Measurements from ENCODE around the gene SOD1. TPM values are rescaled to one million over a fixed set of nuclear protein-coding genes. Genes with fewer than 3 reads are reported as not detected.
"Not testable (repeated sequence)": the region's sequence is repeated elsewhere in the genome, so short reads cannot be mapped to it uniquely, and the experiment has no call there.

The SOD1 gene
- total and polyA plus RNA-seq, 7 experiments from 2014 or later: 110 to 777 (median 192) TPM

- CTCF ChIA-PET; H3K36me3 Mint-ChIP-seq; POLR2A ChIA-PET; H3K9me3 ChIP-seq (ENCODE audit: control insufficient read depth in 2 of 3, low read length in 3 of 3); H3K36me3 ChIP-seq (ENCODE audit: control insufficient read depth in 2 of 3, insufficient read depth in 3 of 3, low read length in 3 of 3); H3K27me3 Mint-ChIP-seq; H3K4me3 ChIP-seq (ENCODE audit: low read length); intact Hi-C loops (cut with micrococcal nuclease); DNase-seq; H3K27ac Mint-ChIP-seq; H3K27me3 ChIP-seq (ENCODE audit: control insufficient read depth in 2 of 2, insufficient read depth in 2 of 2, low read length in 2 of 2); ATAC-seq; H3K4me1 ChIP-seq (ENCODE audit: control insufficient read depth in 2 of 2, insufficient read depth in 2 of 2, low read length in 2 of 2); H3K4me3 Mint-ChIP-seq; H3K27ac ChIP-seq (ENCODE audit: low read depth, low read length); H3K9me3 Mint-ChIP-seq: not testable (repeated sequence)
- peaks cover 4 to 20% (median 19%) of the 10 kb centered on the region in 7 donors for H3K4me1 Mint-ChIP-seq
These were observed 8.0 kb upstream of the SOD1 start for GRCh38 chr21:31651491-31651890.

GRCh38 chr21:31654340-31654739 is 5.2 kb upstream of the SOD1 start:
- intact Hi-C loops (cut with micrococcal nuclease): no loop called here
- Mint-ChIP-seq H3K27ac (peak overlapping the region in 7 of 9 donors; percentile 87 to 97 (median 94)), H3K9me3 (peaks cover 0 to 7% (median 0%) of the 10 kb centered on the region in 11 donors), H3K36me3 (peaks cover 0 to 5% (median 0%) of the 10 kb centered on the region in 5 donors), H3K4me1 (peaks cover 11 to 32% (median 30%) of the 10 kb centered on the region in 7 donors), H3K27me3 (no peaks in the 10 kb centered on the region), H3K4me3 (peak overlapping the region in 7 of 10 donors; percentile 83 to 93 (median 91))
- no peak for DNase-seq
- H3K27me3 ChIP-seq (ENCODE audit: control insufficient read depth in 2 of 2, insufficient read depth in 2 of 2, low read length in 2 of 2): no peaks in the 10 kb centered on the region
- no peaks in the 10 kb centered on the region for H3K36me3 ChIP-seq (ENCODE audit: control insufficient read depth in 2 of 3, insufficient read depth in 3 of 3, low read length in 3 of 3)
- no peak for ATAC-seq
- peaks cover 5 to 14% of the 10 kb centered on the region in 2 donors for H3K4me1 ChIP-seq (ENCODE audit: control insufficient read depth in 2 of 2, insufficient read depth in 2 of 2, low read length in 2 of 2)
- ChIA-PET POLR2A (interaction anchor here (1.1 kb wide), 1 partner anchor 485 kb away, joined by 3 read pairs; no protein-coding TSS in a partner anchor), CTCF (interaction anchor here (1.2 kb wide), 1 partner anchor 74 kb away, joined by 3 read pairs; no protein-coding TSS in a partner anchor)
- no peak overlapping the region for H3K27ac ChIP-seq (ENCODE audit: low read depth, low read length)
- no peak overlapping the region for H3K4me3 ChIP-seq (ENCODE audit: low read length)
- no peaks in the 10 kb centered on the region for H3K9me3 ChIP-seq (ENCODE audit: control insufficient read depth in 2 of 3, low read length in 3 of 3)

- H3K27me3 Mint-ChIP-seq; H3K9me3 ChIP-seq (ENCODE audit: control insufficient read depth in 2 of 3, low read length in 3 of 3); H3K9me3 Mint-ChIP-seq; CTCF ChIA-PET; H3K36me3 Mint-ChIP-seq; H3K27me3 ChIP-seq (ENCODE audit: control insufficient read depth in 2 of 2, insufficient read depth in 2 of 2, low read length in 2 of 2); ATAC-seq; H3K36me3 ChIP-seq (ENCODE audit: control insufficient read depth in 2 of 3, insufficient read depth in 3 of 3, low read length in 3 of 3): not testable (repeated sequence)
- H3K27ac ChIP-seq (ENCODE audit: low read depth, low read length): peak overlapping the region; percentile 59
- Mint-ChIP-seq H3K27ac (peak overlapping the region; percentile 68 to 97 (median 94)), H3K4me3 (peak overlapping the region; percentile 70 to 93 (median 89)), H3K4me1 (peaks cover 11 to 37% (median 32%) of the 10 kb centered on the region in 7 donors)
- H3K4me3 ChIP-seq (ENCODE audit: low read length): peak overlapping the region; percentile 44
- POLR2A ChIA-PET: interaction anchor here (0.7 to 1.4 kb wide), 6 partner anchors 16 to 486 kb away, joined by 3 to 5 read pairs (median 3); no protein-coding TSS in a partner anchor
- DNase-seq: peak in 7 of 9 donors; percentile 23 to 54 (median 48)
- intact Hi-C loops (cut with micrococcal nuclease): loop anchor here in 1 of 2 donors (5.0 kb wide), 2 partner anchors 303 to 473 kb away; no protein-coding TSS in a partner anchor
- peaks cover 5 to 14% of the 10 kb centered on the region in 2 donors for H3K4me1 ChIP-seq (ENCODE audit: control insufficient read depth in 2 of 2, insufficient read depth in 2 of 2, low read length in 2 of 2)
These were observed 4.5 kb upstream of the SOD1 start for GRCh38 chr21:31654821-31655580.

GRCh38 chr21:31656199-31657095 is 3.0 kb upstream of the SOD1 start:
- peak overlapping the region in 5 of 10 donors; percentile 11 to 91 (median 56) for H3K4me3 Mint-ChIP-seq
- Histone ChIP-seq H3K27me3 (ENCODE audit: control insufficient read depth in 2 of 2, insufficient read depth in 2 of 2, low read length in 2 of 2) (no peaks in the 10 kb centered on the region), H3K9me3 (ENCODE audit: control insufficient read depth in 2 of 3, low read length in 3 of 3) (no peaks in the 10 kb centered on the region), H3K36me3 (ENCODE audit: control insufficient read depth in 2 of 3, insufficient read depth in 3 of 3, low read length in 3 of 3) (no peaks in the 10 kb centered on the region), H3K27ac (ENCODE audit: low read depth, low read length) (peak overlapping the region; percentile 59), H3K4me3 (ENCODE audit: low read length) (no peak overlapping the region), H3K4me1 (ENCODE audit: control insufficient read depth in 2 of 2, insufficient read depth in 2 of 2, low read length in 2 of 2) (peaks cover 5 to 22% of the 10 kb centered on the region in 2 donors)
- ATAC-seq (no peak), DNase-seq (peak in 1 of 9 donors; percentile 41)
- ChIA-PET POLR2A (interaction anchor here (1.4 kb wide), 1 partner anchor 14 kb away, joined by 4 read pairs; no protein-coding TSS in a partner anchor), CTCF (interaction anchor here (0.8 kb wide), 1 partner anchor 107 kb away, joined by 3 read pairs; no protein-coding TSS in a partner anchor)
- H3K9me3 Mint-ChIP-seq: peaks cover 0 to 2% (median 0%) of the 10 kb centered on the region in 11 donors
- H3K27me3 Mint-ChIP-seq: no peaks in the 10 kb centered on the region
- H3K4me1 Mint-ChIP-seq: peaks cover 18 to 50% (median 44%) of the 10 kb centered on the region in 7 donors
- H3K27ac Mint-ChIP-seq: peak overlapping the region in 8 of 9 donors; percentile 18 to 94 (median 75)
- intact Hi-C loops (cut with micrococcal nuclease): loop anchor here in 1 of 2 donors (5.0 kb wide), 2 partner anchors 304 to 474 kb away; no protein-coding TSS in a partner anchor
- peaks cover 0 to 7% (median under 1%) of the 10 kb centered on the region in 5 donors for H3K36me3 Mint-ChIP-seq

- ATAC-seq (no peak), DNase-seq (no peak)
- H3K27me3 Mint-ChIP-seq: no peaks in the 10 kb centered on the region
- H3K27ac ChIP-seq (ENCODE audit: low read depth, low read length): no peak overlapping the region
- H3K9me3 ChIP-seq (ENCODE audit: control insufficient read depth in 2 of 3, low read length in 3 of 3): no peaks in the 10 kb centered on the region
- peaks cover 0 to 2% (median 0%) of the 10 kb centered on the region in 11 donors for H3K9me3 Mint-ChIP-seq
- H3K27ac Mint-ChIP-seq: peak overlapping the region in 6 of 9 donors; percentile 25 to 67 (median 38)
- H3K4me1 ChIP-seq (ENCODE audit: control insufficient read depth in 2 of 2, insufficient read depth in 2 of 2, low read length in 2 of 2): peaks cover 15 to 34% of the 10 kb centered on the region in 2 donors
- intact Hi-C loops (cut with micrococcal nuclease): loop anchor here (2.0 to 5.0 kb wide), 5 partner anchors 53 to 1071 kb away; partner anchors contain the start of gene SYNJ1 (in 1 of the 2)
- H3K4me3 ChIP-seq (ENCODE audit: low read length): no peak overlapping the region
- peaks cover 32 to 66% (median 58%) of the 10 kb centered on the region in 7 donors for H3K4me1 Mint-ChIP-seq
- ChIA-PET CTCF (no interaction called here), POLR2A (no interaction called here)
- no peaks in the 10 kb centered on the region for H3K27me3 ChIP-seq (ENCODE audit: control insufficient read depth in 2 of 2, insufficient read depth in 2 of 2, low read length in 2 of 2)
- peak overlapping the region in 2 of 10 donors; percentile 9 to 14 for H3K4me3 Mint-ChIP-seq
- H3K36me3 ChIP-seq (ENCODE audit: control insufficient read depth in 2 of 3, insufficient read depth in 3 of 3, low read length in 3 of 3): peaks cover 0 to 8% (median 0%) of the 10 kb centered on the region in 3 experiments
- H3K36me3 Mint-ChIP-seq: peaks cover 0 to 16% (median 3%) of the 10 kb centered on the region in 5 donors
These were observed 1.4 kb upstream of the SOD1 start for GRCh38 chr21:31658053-31658452.

GRCh38 chr21:31659286-31659535 is 282 bp upstream of the SOD1 start:
- Histone ChIP-seq H3K36me3 (ENCODE audit: control insufficient read depth in 2 of 3, insufficient read depth in 3 of 3, low read length in 3 of 3) (peaks cover 0 to 8% (median 0%) of the 10 kb centered on the region in 3 experiments), H3K27ac (ENCODE audit: low read depth, low read length) (peak overlapping the region; percentile 88), H3K4me1 (ENCODE audit: control insufficient read depth in 2 of 2, insufficient read depth in 2 of 2, low read length in 2 of 2) (peaks cover 15 to 46% of the 10 kb centered on the region in 2 donors), H3K27me3 (ENCODE audit: control insufficient read depth in 2 of 2, insufficient read depth in 2 of 2, low read length in 2 of 2) (no peaks in the 10 kb centered on the region), H3K4me3 (ENCODE audit: low read length) (peak overlapping the region; percentile 79), H3K9me3 (ENCODE audit: control insufficient read depth in 2 of 3, low read length in 3 of 3) (no peaks in the 10 kb centered on the region)
- no peaks in the 10 kb centered on the region for H3K27me3 Mint-ChIP-seq
- H3K27ac Mint-ChIP-seq: peak overlapping the region; percentile 97 to 100 (median 98)
- peaks cover 0 to 17% (median 6%) of the 10 kb centered on the region in 5 donors for H3K36me3 Mint-ChIP-seq
- ATAC-seq (no peak), DNase-seq (peak in 2 of 9 donors; percentile 96)
- ChIA-PET CTCF (no interaction called here), POLR2A (no interaction called here)
- peaks cover 0 to 2% (median 0%) of the 10 kb centered on the region in 11 donors for H3K9me3 Mint-ChIP-seq
- intact Hi-C loops (cut with micrococcal nuclease): loop anchor here (1.0 to 5.0 kb wide), 11 partner anchors 10 to 1070 kb away; partner anchors contain the start of genes SCAF4 (in 2 of the 2), MIS18A (in 1 of the 2) and SYNJ1 (in 1 of the 2)
- H3K4me3 Mint-ChIP-seq: peak overlapping the region; percentile 95 to 100 (median 100)
- H3K4me1 Mint-ChIP-seq: peaks cover 36 to 78% (median 66%) of the 10 kb centered on the region in 7 donors

Data from naive thymus-derived CD4-positive, alpha-beta T cell (primary cell).